ENCODE measurements around the gene TBC1D24. TPM values are rescaled to one million over a fixed set of nuclear protein-coding genes. Genes with fewer than 3 reads are reported as not detected.

Gene TBC1D24
- total RNA-seq, 1 experiment from 2014 or later: 24.6 TPM

DNA sequence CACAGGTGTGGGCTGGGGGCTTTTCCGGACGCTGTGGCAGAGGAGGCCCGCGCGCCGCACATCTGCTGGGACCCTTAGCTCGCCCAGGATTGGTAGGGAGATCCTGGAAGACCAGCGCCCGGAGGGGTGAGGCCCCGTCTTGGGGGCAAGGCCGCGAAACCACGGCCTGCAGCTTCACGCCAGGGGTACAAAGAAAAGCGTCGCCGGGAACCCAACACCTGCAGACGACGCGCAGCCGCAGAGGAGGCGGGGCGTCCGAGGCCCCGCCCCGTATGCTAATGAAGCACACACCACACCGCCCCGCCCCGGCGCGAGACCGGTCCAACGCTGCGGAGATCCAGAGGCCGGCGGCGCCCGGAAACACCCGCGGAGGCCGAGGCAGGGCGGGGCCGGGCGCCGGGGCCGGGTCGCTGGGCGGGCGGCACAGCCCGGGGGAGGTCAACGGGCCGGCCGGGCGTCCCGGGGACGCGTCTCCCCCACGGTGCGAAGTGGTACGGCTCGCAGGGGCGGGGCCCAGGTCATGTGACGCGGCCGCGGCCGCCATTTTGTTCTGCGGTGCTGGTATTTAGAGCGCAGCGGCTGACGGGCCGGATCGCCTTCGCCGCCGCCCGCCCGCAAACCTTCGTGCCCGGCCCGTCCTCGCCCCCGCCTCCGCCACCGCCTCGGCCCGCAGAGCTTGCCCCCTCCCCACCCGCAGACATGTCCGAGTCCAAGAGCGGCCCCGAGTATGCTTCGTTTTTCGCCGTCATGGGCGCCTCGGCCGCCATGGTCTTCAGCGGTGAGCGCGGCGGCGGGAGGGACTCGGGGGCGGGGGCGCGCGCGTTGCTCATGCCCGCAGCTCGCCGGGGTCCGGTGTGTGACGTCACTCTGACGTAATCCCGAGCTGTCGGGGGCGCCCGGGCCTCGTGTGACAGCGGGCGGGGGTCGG, 38.7 kb downstream of the TBC1D24 start, which contains the start of gene ATP6V0C:
Gene ATP6V0C (plus strand): TSS at position 548 of the 928 bp plus-strand sequence. CDS start 152 bp downstream, at position 700.
- intact Hi-C loops (cut with micrococcal nuclease): no loop called here
- no peaks in the 10 kb centered on the region for H3K27me3 ChIP-seq (ENCODE audit: insufficient read depth, low read length)
- H3K79me2 ChIP-seq (ENCODE audit: insufficient read depth, low read length): peaks cover 49% of the 10 kb centered on the region
- DNase-seq (ENCODE audit: low read depth, low spot score) (peak; percentile 77), ATAC-seq (peak; percentile 92)
- no peaks in the 10 kb centered on the region for H3K9me2 ChIP-seq (ENCODE audit: insufficient read depth)
- peaks cover 20 to 39% of the 10 kb centered on the region in 2 experiments for H3K4me1 ChIP-seq (ENCODE audit: control insufficient read depth in 1 of 2, insufficient read depth in 2 of 2, low read length in 2 of 2)
- ChIA-PET POLR2A (no interaction called here), CTCF (no interaction called here), RAD21 (ENCODE audit: low non-redundant PET in 1 of 2, low total read pairs in 2 of 2, uncharacterized antibody in 2 of 2, unreplicated experiment in 2 of 2) (no interaction called here)
- H3K4me2 ChIP-seq (ENCODE audit: low read length): peak within 1 kb of the TSS; percentile 98
- BruUV-seq (replicated peaks): no TSS peak
- H4K20me1 ChIP-seq (ENCODE audit: insufficient read depth): peaks cover 5% of the 10 kb centered on the region; the same call in 1 of the 2 replicates
- peak within 1 kb of the TSS; percentile 98 for H3K27ac ChIP-seq (ENCODE audit: low read depth, low read length)
- no peak within 1 kb of the TSS for H2AFZ ChIP-seq (ENCODE audit: low read depth, low read length, poor library complexity, severe bottlenecking)
- peak within 1 kb of the TSS; percentile 95 for H3K9ac ChIP-seq (ENCODE audit: low read length)
- no peaks in the 10 kb centered on the region for H3K9me3 ChIP-seq (ENCODE audit: control insufficient read depth in 1 of 2, insufficient read depth in 1 of 2, low read depth in 1 of 2, low read length in 2 of 2)
- H3K4me3 ChIP-seq (replicated peaks in 1 of 2; ENCODE audit: low read depth in 1 of 2, low read length in 2 of 2): peak within 1 kb of the TSS; percentile 86 to 95
- no peaks in the 10 kb centered on the region for H3K36me3 ChIP-seq (ENCODE audit: control insufficient read depth in 1 of 2, insufficient read depth in 2 of 2, low read length in 2 of 2)
- no peak for TF ChIP-seq ZNF274 (IDR thresholded peaks at IDR 0.05; ENCODE audit: low read depth, low read length)
- TF ChIP-seq FOSL1 (IDR thresholded peaks at IDR 0.05; ENCODE audit: low read depth): no peak
- TF ChIP-seq SP1 (IDR thresholded peaks at IDR 0.05; ENCODE audit: low read depth): peak; percentile 66; the same call in 1 of the 2 replicates
- peak; percentile 81; the same call in 1 of the 2 replicates for TF ChIP-seq SIN3A (IDR thresholded peaks at IDR 0.05; ENCODE audit: low read depth)
- TF ChIP-seq ELF1 (IDR thresholded peaks at IDR 0.05; ENCODE audit: borderline replicate concordance, low read depth): no peak
- TF ChIP-seq CEBPB (IDR thresholded peaks at IDR 0.05; ENCODE audit: low read depth): no peak
- TF ChIP-seq REST (IDR thresholded peaks at IDR 0.05; ENCODE audit: low read depth): no peak
- no peak for TF ChIP-seq CTCF (IDR thresholded peaks at IDR 0.05 in 2 of 3, conservative IDR thresholded peaks at IDR 0.05 in 1 of 3; ENCODE audit: borderline replicate concordance in 1 of 3, insufficient read depth in 1 of 3, low read depth in 2 of 3, low read length in 2 of 3)
- TF ChIP-seq POLR2AphosphoS5 (IDR thresholded peaks at IDR 0.05; ENCODE audit: low read depth, low read length): peak; percentile 94
- TF ChIP-seq EZH2phosphoT487 (IDR thresholded peaks at IDR 0.05; ENCODE audit: borderline replicate concordance): no peak
- TF ChIP-seq, protein P1, sequence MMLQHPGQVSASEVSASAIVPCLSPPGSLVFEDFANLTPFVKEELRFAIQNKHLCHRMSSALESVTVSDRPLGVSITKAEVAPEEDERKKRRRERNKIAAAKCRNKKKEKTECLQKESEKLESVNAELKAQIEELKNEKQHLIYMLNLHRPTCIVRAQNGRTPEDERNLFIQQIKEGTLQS (IDR thresholded peaks at IDR 0.05): no peak
- peak; percentile 95 for TF ChIP-seq YY1 (IDR thresholded peaks at IDR 0.05; ENCODE audit: extremely low read depth, insufficient replicate concordance, low read depth, low read length)
- no peak for TF ChIP-seq TCF7L2 (IDR thresholded peaks at IDR 0.05; ENCODE audit: borderline replicate concordance, extremely low read depth, insufficient read depth, insufficient read length)
- no peak for TF ChIP-seq MAX (IDR thresholded peaks at IDR 0.05)
- no peak for TF ChIP-seq RAD21 (IDR thresholded peaks at IDR 0.05; ENCODE audit: low read depth)
- TF ChIP-seq CBX3 (IDR thresholded peaks at IDR 0.05; ENCODE audit: low read depth): no peak
- 0 out of 2 replicates have a peak, but pooled peaks have one; percentile 51 for TF ChIP-seq EGR1 (IDR thresholded peaks at IDR 0.05; ENCODE audit: low read depth)
- TF ChIP-seq JUND (IDR thresholded peaks at IDR 0.05): no peak; the same call in 1 of the 2 replicates
- peak; percentile 33; the same call in 1 of the 2 replicates for TF ChIP-seq ZFX (IDR thresholded peaks at IDR 0.05)
